Small intestine (tissue), 7 donors: ENCODE results near the gene AKT3. TPM values are rescaled to one million over a fixed set of nuclear protein-coding genes. Genes with fewer than 3 reads are reported as not detected.
A peak's percentile ranks its signal among the peaks of the same experiment; 100 is the strongest.

Source experiments
- DNase-seq, 2 donors: peaks; one replicate each; pipeline versions ENCODE4 v3.0.0 to v3.0.0-alpha.2; 2013
- FAIRE-seq: peaks from 2 replicates; lab custom pipeline; 2012; peaks lifted over from hg19 to GRCh38; lab: Jason Lieb, UNC
- H3K27ac ChIP-seq, 3 donors: one replicate each; pipeline ENCODE4 v1.5.1; 2013; ENCODE audit warnings: low read length in 2 of 3, mild to moderate bottlenecking in 2 of 3, control low read depth in 1 of 3, inconsistent platforms in 1 of 3, low read depth in 1 of 3, moderate library complexity in 1 of 3
- H3K27me3 ChIP-seq, 3 donors: one replicate each; pipeline ENCODE4 v1.6.1; 2013; ENCODE audit warnings: low read length in 3 of 3, inconsistent platforms in 1 of 3; ENCODE audit not compliant: control insufficient read depth in 3 of 3, insufficient read depth in 3 of 3
- H3K36me3 ChIP-seq, 3 donors: one replicate each; pipeline ENCODE4 v1.6.1; 2013; ENCODE audit warnings: low read length in 3 of 3, inconsistent platforms in 1 of 3, low read depth in 1 of 3, mild to moderate bottlenecking in 1 of 3, moderate library complexity in 1 of 3; ENCODE audit not compliant: control insufficient read depth in 3 of 3, insufficient read depth in 2 of 3
- H3K4me1 ChIP-seq, 3 donors: one replicate each; pipeline ENCODE4 v1.6.1; 2013; ENCODE audit warnings: low read length in 2 of 3, inconsistent platforms in 1 of 3, low read depth in 1 of 3, mild to moderate bottlenecking in 1 of 3, moderate library complexity in 1 of 3; ENCODE audit not compliant: control insufficient read depth in 3 of 3, insufficient read depth in 2 of 3
- H3K4me3 ChIP-seq, 3 donors: one replicate each; pipeline ENCODE4 v1.5.1; 2013; ENCODE audit warnings: low read length in 3 of 3, control low read depth in 1 of 3, inconsistent platforms in 1 of 3, low read depth in 1 of 3, mild to moderate bottlenecking in 1 of 3, moderate library complexity in 1 of 3
- H3K9me3 ChIP-seq, 2 donors: one replicate each; pipeline ENCODE4 v1.6.1; 2013; ENCODE audit warnings: low read depth in 1 of 2, low read length in 1 of 2; ENCODE audit not compliant: control insufficient read depth in 2 of 2, insufficient read depth in 1 of 2
- WGBS, 3 donors: extraction: QIAGEN DNeasy Blood & Tissue Kit; methylation state at CpG; one replicate each; pipeline ENCODE4 v1.1.7; 2013; 5-methylcytosine and 5-hydroxymethylcytosine counted together
- polyA plus RNA-seq, 4 donors: library from polyadenylated mRNA; stranded (reverse) in 3 of 4; unstranded in 1 of 4; fragments of 200-250 nt in 3 of 4; fragments of 120-200 nt in 1 of 4; gene quantifications; one replicate each; pipeline versions ENCODE4 v1.2.1 to v1.2.3, GENCODE V29; 2013
- donor health status: healthy with polysubstance abuse.
- donor health status: control.
- donor health status: control.
- donor health status: Bipolar disorder and iron deficiency.
- donor health status: healthy.

Gene AKT3
- polyA plus RNA-seq, 4 donors = 0.45 to 8.6 (median 3.6) TPM

GRCh38 chr1:243713470-243714186 is 136.4 kb downstream of the AKT3 start:
- no peaks in the 10 kb centered on the region for H3K36me3 ChIP-seq
- whole genome bisulfite sequencing, 3 donors = 22 to 45% (median 40%) methylated on average over 10 of the region's 10 CpGs
- H3K4me3 ChIP-seq = no peak overlapping the region
- no peaks in the 10 kb centered on the region for H3K4me1 ChIP-seq
- DNase-seq (peak in 1 of 2 donors; percentile 16), FAIRE-seq (no peak)
- H3K27me3 ChIP-seq = no peaks in the 10 kb centered on the region
- H3K27ac ChIP-seq = no peak overlapping the region
- no peaks in the 10 kb centered on the region for H3K9me3 ChIP-seq

GRCh38 chr1:243712941-243713340 is 137.1 kb downstream of the AKT3 start:
- peak in 1 of 2 donors; percentile 4 for DNase-seq
- Histone ChIP-seq H3K27me3 (no peaks in the 10 kb centered on the region), H3K4me3 (no peak overlapping the region), H3K27ac (no peak overlapping the region), H3K36me3 (no peaks in the 10 kb centered on the region), H3K9me3 (no peaks in the 10 kb centered on the region), H3K4me1 (no peaks in the 10 kb centered on the region)
- WGBS, 3 donors = 12 to 39% (median 25%) methylated on average over 5 of the region's 5 CpGs
- no peak for FAIRE-seq

- no peak overlapping the region for H3K4me3 ChIP-seq
- DNase-seq (no peak), FAIRE-seq (no peak)
- no peaks in the 10 kb centered on the region for H3K27me3 ChIP-seq
- H3K9me3 ChIP-seq = no peaks in the 10 kb centered on the region
- H3K27ac ChIP-seq = no peak overlapping the region
- whole genome bisulfite sequencing, 3 donors = 81 to 87% (median 85%) methylated on average over 5 of the region's 5 CpGs
- no peaks in the 10 kb centered on the region for H3K36me3 ChIP-seq
- H3K4me1 ChIP-seq = no peaks in the 10 kb centered on the region
Observed at GRCh38 chr1:243712242-243712641, 137.8 kb downstream of the AKT3 start.

GRCh38 chr1:243710467-243710866 is 139.6 kb downstream of the AKT3 start:
- no peak for FAIRE-seq
- WGBS, 3 donors = 75 to 82% (median 81%) methylated on average over 4 of the region's 4 CpGs
- H3K4me1 ChIP-seq = no peaks in the 10 kb centered on the region

GRCh38 chr1:243708210-243708609 is 141.8 kb downstream of the AKT3 start:
- 64 to 84% (median 74%) methylated on average over 3 of the region's 3 CpGs for WGBS, 3 donors
- no peaks in the 10 kb centered on the region for H3K36me3 ChIP-seq

More at GRCh38 chr1:243710467-243710866, 139.6 kb downstream of the AKT3 start:
- Histone ChIP-seq H3K9me3 (no peaks in the 10 kb centered on the region), H3K4me3 (no peak overlapping the region), H3K27ac (no peak overlapping the region), H3K36me3 (no peaks in the 10 kb centered on the region), H3K27me3 (no peaks in the 10 kb centered on the region)
- DNase-seq = no peak

GRCh38 chr1:243706563-243706962 is 143.5 kb downstream of the AKT3 start:
- WGBS, 3 donors = 86 to 89% (median 89%) methylated on average over 2 of the region's 2 CpGs
- no peaks in the 10 kb centered on the region for H3K27me3 ChIP-seq

More at GRCh38 chr1:243708210-243708609, 141.8 kb downstream of the AKT3 start:
- FAIRE-seq = peak; percentile 23
- no peak for DNase-seq
- Histone ChIP-seq H3K4me3 (no peak overlapping the region), H3K27ac (no peak overlapping the region), H3K4me1 (no peaks in the 10 kb centered on the region), H3K27me3 (no peaks in the 10 kb centered on the region), H3K9me3 (no peaks in the 10 kb centered on the region)

GRCh38 chr1:243705585-243705984 is 144.5 kb downstream of the AKT3 start:
- DNase-seq (no peak), FAIRE-seq (no peak)
- no peaks in the 10 kb centered on the region for H3K4me1 ChIP-seq
- H3K4me3 ChIP-seq = no peak overlapping the region
- 59 to 80% (median 62%) methylated on average over 4 of the region's 4 CpGs for WGBS, 3 donors
- no peak overlapping the region for H3K27ac ChIP-seq
- H3K27me3 ChIP-seq = no peaks in the 10 kb centered on the region
- H3K36me3 ChIP-seq = no peaks in the 10 kb centered on the region
- H3K9me3 ChIP-seq = no peaks in the 10 kb centered on the region

More at GRCh38 chr1:243706563-243706962, 143.5 kb downstream of the AKT3 start:
- no peaks in the 10 kb centered on the region for H3K36me3 ChIP-seq
- H3K9me3 ChIP-seq = no peaks in the 10 kb centered on the region
- DNase-seq (no peak), FAIRE-seq (no peak)
- no peak overlapping the region for H3K27ac ChIP-seq
- no peak overlapping the region for H3K4me3 ChIP-seq
- H3K4me1 ChIP-seq = no peaks in the 10 kb centered on the region

GRCh38 chr1:243701872-243702271 is 148.2 kb downstream of the AKT3 start:
- Histone ChIP-seq H3K36me3 (no peaks in the 10 kb centered on the region), H3K9me3 (no peaks in the 10 kb centered on the region), H3K4me3 (no peak overlapping the region), H3K27ac (no peak overlapping the region), H3K4me1 (no peaks in the 10 kb centered on the region), H3K27me3 (no peaks in the 10 kb centered on the region)
- FAIRE-seq = no peak
- 76 to 93% (median 89%) methylated on average over 3 of the region's 3 CpGs for WGBS, 3 donors
- no peak for DNase-seq
